Measurements from ENCODE around the gene BEND4.
A peak's percentile ranks its signal among the peaks of the same experiment; 100 is the strongest.
"Not testable (repeated sequence)": the region's sequence is repeated elsewhere in the genome, so short reads cannot be mapped to it uniquely, and the experiment has no call there.

The BEND4 gene

GRCh38 chr4:42152507-42153504, at the start of gene BEND4:
TSS of gene BEND4 (minus strand) at chr4:42152655. CDS start at chr4:42152143, 512 bp downstream.
- no peak for DNase-seq

GRCh38 chr4:42197341-42197740, 44.9 kb upstream of the BEND4 start:
- no peak for DNase-seq

GRCh38 chr4:42172921-42173320, 20.5 kb upstream of the BEND4 start:
- DNase-seq = no peak

- DNase-seq = no peak
Observed at GRCh38 chr4:42172128-42172790, 19.8 kb upstream of the BEND4 start.

GRCh38 chr4:42167709-42168108, 15.3 kb upstream of the BEND4 start:
- no peak for DNase-seq

- DNase-seq = not testable (repeated sequence)
Observed at GRCh38 chr4:42166186-42166585, 13.7 kb upstream of the BEND4 start.

- no peak for DNase-seq
Observed at GRCh38 chr4:42159271-42160001, 7.0 kb upstream of the BEND4 start.

GRCh38 chr4:42151568-42152506, 618 bp downstream of the BEND4 start:
- DNase-seq = peak; percentile 6

- DNase-seq = no peak
Observed at GRCh38 chr4:42150653-42151567, 1.5 kb downstream of the BEND4 start.

GRCh38 chr4:42149004-42149403, 3.5 kb downstream of the BEND4 start:
- DNase-seq = no peak

- DNase-seq = no peak
Observed at GRCh38 chr4:42148425-42148824, 4.0 kb downstream of the BEND4 start.

GRCh38 chr4:42144028-42144427, 8.4 kb downstream of the BEND4 start:
- DNase-seq = no peak

GRCh38 chr4:42142591-42142990, 9.9 kb downstream of the BEND4 start:
- no peak for DNase-seq

- DNase-seq = no peak
Observed at GRCh38 chr4:42136371-42136770, 16.1 kb downstream of the BEND4 start.

- DNase-seq = no peak
Observed at GRCh38 chr4:42133006-42133405, 19.4 kb downstream of the BEND4 start.

- DNase-seq = no peak
Observed at GRCh38 chr4:42132099-42132498, 20.4 kb downstream of the BEND4 start.

- no peak for DNase-seq
Observed at GRCh38 chr4:42123071-42123644, 29.3 kb downstream of the BEND4 start.

GRCh38 chr4:42122237-42122636, 30.2 kb downstream of the BEND4 start:
- DNase-seq = no peak

- no peak for DNase-seq
Observed at GRCh38 chr4:42119886-42120285, 32.6 kb downstream of the BEND4 start.

GRCh38 chr4:42112846-42113245, 39.6 kb downstream of the BEND4 start:
- no peak for DNase-seq

GRCh38 chr4:42104521-42104920, 47.9 kb downstream of the BEND4 start:
- DNase-seq = no peak

Data from activated T-cell treated with anti-CD3 and anti-CD28 coated beads for 4 hours (primary cell).